H9 (cell line): ENCODE measurements around the gene HDAC7. TPM values are rescaled to one million over a fixed set of nuclear protein-coding genes. Genes with fewer than 3 reads are reported as not detected.

Experiments used
- DNase-seq: peaks from one replicate; pipeline ENCODE4 v3.0.0-alpha.2; 2017
- H2AFZ ChIP-seq: one replicate; pipeline ENCODE4 v1.6.1; 2013; ENCODE audit warnings: mild to moderate bottlenecking, low read length, control low read depth, moderate library complexity
- H2AK5ac ChIP-seq: 2 replicates; pipeline ENCODE4 v1.6.1; 2013; ENCODE audit warnings: low read length, control low read depth, mixed read lengths; ENCODE audit not compliant: insufficient read length
- H2BK120ac ChIP-seq: one replicate; pipeline ENCODE4 v1.6.1; 2013; ENCODE audit warnings: low read depth, mild to moderate bottlenecking, low read length, control low read depth, inconsistent platforms; ENCODE audit not compliant: poor library complexity, severe bottlenecking
- H2BK12ac ChIP-seq: 2 replicates; pipeline ENCODE4 v1.6.1; 2013; ENCODE audit warnings: low read length, control low read depth, mixed read lengths, low read depth; ENCODE audit not compliant: insufficient read length
- H2BK15ac ChIP-seq: 2 replicates; pipeline ENCODE4 v1.6.1; 2013; ENCODE audit warnings: low read depth, low read length, control low read depth
- H2BK20ac ChIP-seq: one replicate; pipeline ENCODE4 v1.6.1; 2013; ENCODE audit warnings: low read depth, mild to moderate bottlenecking, low read length, control low read depth, inconsistent platforms; ENCODE audit not compliant: poor library complexity, severe bottlenecking
- H2BK5ac ChIP-seq: 2 replicates; pipeline ENCODE4 v1.6.1; 2013; ENCODE audit warnings: low read length, control low read depth, mixed read lengths; ENCODE audit not compliant: insufficient read length
- H3K14ac ChIP-seq: 2 replicates; pipeline ENCODE4 v1.6.1; 2013; ENCODE audit warnings: low read length, control low read depth; ENCODE audit not compliant: insufficient read depth
- H3K18ac ChIP-seq: 2 replicates; pipeline ENCODE4 v1.6.1; 2013; ENCODE audit warnings: low read depth, mild to moderate bottlenecking, mixed read lengths, low read length, control low read depth; ENCODE audit not compliant: insufficient read length
- H3K23ac ChIP-seq: 2 replicates; pipeline ENCODE4 v1.6.1; 2013; ENCODE audit warnings: low read length, control low read depth, mixed read lengths, low read depth; ENCODE audit not compliant: insufficient read length
- H3K23me2 ChIP-seq: 2 replicates; pipeline ENCODE4 v1.6.1; 2013; ENCODE audit warnings: low read depth, mild to moderate bottlenecking, mixed read lengths, low read length, control low read depth; ENCODE audit not compliant: insufficient read length, poor library complexity, severe bottlenecking
- H3K27ac ChIP-seq: 2 replicates; pipeline ENCODE4 v1.5.1; 2013; ENCODE audit warnings: low read length, control low read depth, mixed read lengths, low read depth; ENCODE audit not compliant: insufficient read length
- H3K27me3 ChIP-seq: 2 replicates; pipeline ENCODE4 v1.6.1; 2013; ENCODE audit warnings: low read length, control low read depth, inconsistent platforms; ENCODE audit not compliant: insufficient read depth
- H3K4ac ChIP-seq: 2 replicates; pipeline ENCODE4 v1.6.1; 2013; ENCODE audit warnings: low read depth, mild to moderate bottlenecking, control low read depth, inconsistent platforms, low read length, moderate library complexity
- H3K4me1 ChIP-seq: 2 replicates; pipeline ENCODE4 v1.6.1; 2013; ENCODE audit warnings: low read length, control low read depth, inconsistent platforms; ENCODE audit not compliant: insufficient read depth
- H3K4me2 ChIP-seq: 2 replicates; pipeline ENCODE4 v1.6.1; 2013; ENCODE audit warnings: low read length, control low read depth, mixed read lengths; ENCODE audit not compliant: insufficient read length, insufficient read depth
- H3K56ac ChIP-seq: 2 replicates; pipeline ENCODE4 v1.6.1; 2013; ENCODE audit warnings: low read depth, mild to moderate bottlenecking, mixed read lengths, low read length, control low read depth; ENCODE audit not compliant: insufficient read length
- H3K79me1 ChIP-seq: 2 replicates; pipeline ENCODE4 v1.6.1; 2013; ENCODE audit warnings: low read depth, mild to moderate bottlenecking, moderate library complexity, low read length, control low read depth, inconsistent platforms; ENCODE audit not compliant: insufficient read depth, poor library complexity, severe bottlenecking
- H3K79me2 ChIP-seq: 2 replicates; pipeline ENCODE4 v1.6.1; 2013; ENCODE audit warnings: low read length, control low read depth, inconsistent platforms; ENCODE audit not compliant: insufficient read depth
- H3K9ac ChIP-seq: 2 replicates; pipeline ENCODE4 v1.6.1; 2013; ENCODE audit warnings: low read length, control low read depth, mixed read lengths; ENCODE audit not compliant: insufficient read length; ENCODE audit errors: extremely low read depth
- H3K9me3 ChIP-seq: one replicate; pipeline ENCODE4 v1.6.1; 2013; ENCODE audit warnings: low read depth, low read length, inconsistent platforms; ENCODE audit not compliant: control insufficient read depth
- H3T11ph ChIP-seq: one replicate; pipeline ENCODE4 v1.6.1; 2013; ENCODE audit warnings: mild to moderate bottlenecking, low read length, control low read depth, inconsistent platforms
- H4K20me1 ChIP-seq: one replicate; pipeline ENCODE4 v1.6.1; 2013; ENCODE audit not compliant: control insufficient read depth, insufficient read length, insufficient read depth
- H4K5ac ChIP-seq: 2 replicates; pipeline ENCODE4 v1.6.1; 2013; ENCODE audit warnings: low read depth, mild to moderate bottlenecking, mixed read lengths, low read length, control low read depth; ENCODE audit not compliant: insufficient read length
- H4K8ac ChIP-seq: replicated peaks from 2 replicates; pipeline ENCODE4 v1.6.1; 2013; ENCODE audit warnings: low read length, control low read depth, mixed read lengths, low read depth; ENCODE audit not compliant: insufficient read length
- H4K91ac ChIP-seq: 2 replicates; pipeline ENCODE4 v1.6.1; 2013; ENCODE audit warnings: low read depth, mild to moderate bottlenecking, moderate library complexity, mixed read lengths, low read length, control low read depth; ENCODE audit not compliant: insufficient read length
- H3K27ac Mint-ChIP-seq, 3 experiments: 2 replicates in 2 of 3; 3 replicates in 1 of 3; pipeline ENCODE4 v1.8.0; 2020 to 2021; ENCODE audit warnings: mixed read lengths in 3 of 3, mild to moderate bottlenecking in 1 of 3, moderate library complexity in 1 of 3
- H3K27me3 Mint-ChIP-seq: 2 replicates; pipeline ENCODE4 v1.8.0; 2021; ENCODE audit warnings: low read depth, mild to moderate bottlenecking, moderate library complexity, mixed read lengths
- H3K36me3 Mint-ChIP-seq, 3 experiments: 2 replicates in 2 of 3; 3 replicates in 1 of 3; pipeline ENCODE4 v1.8.0; 2020 to 2021; ENCODE audit warnings: low read depth in 3 of 3, mixed read lengths in 3 of 3; ENCODE audit not compliant: insufficient read depth in 1 of 3
- H3K4me1 Mint-ChIP-seq, 2 experiments: 2 replicates each; pipeline ENCODE4 v1.8.0; 2020; ENCODE audit warnings: mixed read lengths in 2 of 2
- H3K4me3 Mint-ChIP-seq, 2 experiments: 2 replicates in 1 of 2; 3 replicates in 1 of 2; pipeline ENCODE4 v1.8.0; 2020 to 2021; ENCODE audit warnings: mild to moderate bottlenecking in 2 of 2, mixed read lengths in 2 of 2, moderate library complexity in 1 of 2
- H3K9me3 Mint-ChIP-seq, 2 experiments: 2 replicates in 1 of 2; 3 replicates in 1 of 2; pipeline ENCODE4 v1.8.0; 2020; ENCODE audit warnings: mild to moderate bottlenecking in 2 of 2, mixed read lengths in 2 of 2, moderate library complexity in 1 of 2
- WGBS: extraction: QIAGEN DNeasy Blood & Tissue Kit; methylation state at CpG from one replicate; pipeline ENCODE4 v1.1.7; 2013; ENCODE audit warnings: missing lambda C conversion rate, low lambda C conversion rate, mixed read lengths; ENCODE audit not compliant: insufficient read length; ENCODE audit errors: extremely low coverage; 5-methylcytosine and 5-hydroxymethylcytosine counted together
- total RNA-seq: library from RNA; stranded (reverse); gene quantifications from 2 replicates; pipeline ENCODE4 v1.2.1, GENCODE V29; 2021
- TF ChIP-seq, protein P1 (sequence below): fragments of 200-600 bp; sonication (generic); conservative IDR thresholded peaks from 3 replicates; pipeline ENCODE4 v1.8.0; 2021; ENCODE audit warnings: antibody characterized with exemption, mild to moderate bottlenecking

HDAC7 gene
- total RNA-seq, 1 experiment from 2014 or later, result 72.1 TPM

DNA sequence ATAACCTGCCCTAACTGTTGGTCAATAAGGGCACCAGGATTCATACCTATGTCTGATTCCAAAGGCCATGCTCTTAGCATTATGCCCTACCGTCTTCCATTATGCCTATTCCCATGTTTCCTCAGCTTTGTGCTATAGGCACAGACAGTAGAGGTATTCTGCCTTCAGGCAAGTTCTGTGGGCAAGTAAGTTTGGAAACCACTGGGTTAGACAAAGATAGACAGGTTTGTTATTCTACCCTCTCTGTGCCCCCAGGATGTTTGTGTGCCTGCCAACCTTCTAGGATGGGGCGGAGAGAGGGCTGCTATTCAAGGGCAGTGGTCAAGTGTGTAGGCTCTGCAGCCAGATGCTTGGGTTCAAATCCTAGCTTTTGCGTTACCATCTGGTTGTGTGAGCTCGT is 65.6 kb downstream of the HDAC7 start:
- Histone ChIP-seq H2AFZ (no peak overlapping the region), H2BK120ac (no peak overlapping the region), H3K23ac (no peak overlapping the region), H4K91ac (peak overlapping the region; percentile 47), H2BK12ac (peak overlapping the region; percentile 3), H2BK20ac (no peak overlapping the region), H3K9ac (no peak overlapping the region), H3T11ph (no peak overlapping the region), H2BK5ac (no peak overlapping the region), H3K18ac (no peak overlapping the region), H3K23me2 (peaks cover under 1% of the 10 kb centered on the region), H2AK5ac (no peak overlapping the region), H3K14ac (no peak overlapping the region), H2BK15ac (no peak overlapping the region), H3K79me1 (no peaks in the 10 kb centered on the region), H3K79me2 (no peaks in the 10 kb centered on the region), H3K27ac (peak overlapping the region; percentile 63), H4K5ac (no peak overlapping the region), H3K4ac (no peak overlapping the region), H3K4me1 (peaks cover 25% of the 10 kb centered on the region), H3K9me3 (no peaks in the 10 kb centered on the region), H3K56ac (no peak overlapping the region), H4K8ac (no peak overlapping the region), H4K20me1 (no peaks in the 10 kb centered on the region), H3K4me2 (no peak overlapping the region), H3K27me3 (no peaks in the 10 kb centered on the region)
- WGBS, result no CpG with 5 or more reads among the region's 4 CpGs
- TF ChIP-seq, protein P1, sequence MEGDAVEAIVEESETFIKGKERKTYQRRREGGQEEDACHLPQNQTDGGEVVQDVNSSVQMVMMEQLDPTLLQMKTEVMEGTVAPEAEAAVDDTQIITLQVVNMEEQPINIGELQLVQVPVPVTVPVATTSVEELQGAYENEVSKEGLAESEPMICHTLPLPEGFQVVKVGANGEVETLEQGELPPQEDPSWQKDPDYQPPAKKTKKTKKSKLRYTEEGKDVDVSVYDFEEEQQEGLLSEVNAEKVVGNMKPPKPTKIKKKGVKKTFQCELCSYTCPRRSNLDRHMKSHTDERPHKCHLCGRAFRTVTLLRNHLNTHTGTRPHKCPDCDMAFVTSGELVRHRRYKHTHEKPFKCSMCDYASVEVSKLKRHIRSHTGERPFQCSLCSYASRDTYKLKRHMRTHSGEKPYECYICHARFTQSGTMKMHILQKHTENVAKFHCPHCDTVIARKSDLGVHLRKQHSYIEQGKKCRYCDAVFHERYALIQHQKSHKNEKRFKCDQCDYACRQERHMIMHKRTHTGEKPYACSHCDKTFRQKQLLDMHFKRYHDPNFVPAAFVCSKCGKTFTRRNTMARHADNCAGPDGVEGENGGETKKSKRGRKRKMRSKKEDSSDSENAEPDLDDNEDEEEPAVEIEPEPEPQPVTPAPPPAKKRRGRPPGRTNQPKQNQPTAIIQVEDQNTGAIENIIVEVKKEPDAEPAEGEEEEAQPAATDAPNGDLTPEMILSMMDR, result no peak
- Mint-ChIP-seq H3K4me1 (peaks cover 25 to 32% of the 10 kb centered on the region in 2 experiments), H3K36me3 (peaks cover 0 to 4% (median 4%) of the 10 kb centered on the region in 3 experiments; a peak in 5 of 7 replicates), H3K9me3 (no peaks in the 10 kb centered on the region), H3K4me3 (no peak overlapping the region), H3K27me3 (no peaks in the 10 kb centered on the region; the same call in none of the 2 replicates), H3K27ac (no peak overlapping the region)
- DNase-seq, result no peak
